HCT116 (cell line): ENCODE measurements around the gene AKAP9.

Experiments
- CTCF ChIP-seq, 3 experiments: fragments of 200-600 bp in 1 of 3; sonication (generic) in 1 of 3; IDR thresholded peaks in 2 of 3; conservative IDR thresholded peaks in 1 of 3; 2 replicates each; pipeline ENCODE4 v1.5.1; 2012 to 2017; ENCODE audit warnings: low read depth in 2 of 3, low read length in 2 of 3, antibody characterized with exemption in 1 of 3, borderline replicate concordance in 1 of 3, control low read depth in 1 of 3, mild to moderate bottlenecking in 1 of 3, mixed read lengths in 1 of 3, mixed run types in 1 of 3, moderate library complexity in 1 of 3; ENCODE audit not compliant: insufficient read depth in 1 of 3
- EZH2 ChIP-seq: fragments of 200-600 bp; sonication (generic); IDR thresholded peaks from 2 replicates; pipeline ENCODE4 v1.6.1; 2017; ENCODE audit warnings: antibody characterized with exemption, mixed run types
- MAX ChIP-seq: IDR thresholded peaks from 2 replicates; pipeline ENCODE4 v1.6.1; 2012
- POLR2A ChIP-seq: IDR thresholded peaks from 2 replicates; pipeline ENCODE4 v1.7.0; 2011; ENCODE audit warnings: borderline replicate concordance; ENCODE audit not compliant: insufficient read depth, insufficient read length; ENCODE audit errors: extremely low read depth
- SP1 ChIP-seq: IDR thresholded peaks from 2 replicates; pipeline ENCODE4 v1.6.1; 2012; ENCODE audit warnings: low read depth
- TCF7L2 ChIP-seq: IDR thresholded peaks from 2 replicates; pipeline ENCODE4 v1.7.0; 2011; ENCODE audit warnings: borderline replicate concordance, inconsistent platforms; ENCODE audit not compliant: insufficient read depth, insufficient read length; ENCODE audit errors: extremely low read depth

GRCh38 chr7:92002720-92003119, 62.1 kb downstream of the AKAP9 start:
- TF ChIP-seq CTCF (IDR thresholded peaks at IDR 0.05 in 2 of 3, conservative IDR thresholded peaks at IDR 0.05 in 1 of 3; ENCODE audit: borderline replicate concordance in 1 of 3, insufficient read depth in 1 of 3, low read depth in 2 of 3, low read length in 2 of 3) (no peak), EZH2 (no peak), MAX (no peak), SP1 (no peak), POLR2A (no peak), TCF7L2 (no peak)
